ENCODE measurements around the gene PTPRU. TPM values are rescaled to one million over a fixed set of nuclear protein-coding genes. Genes with fewer than 3 reads are reported as not detected.

The PTPRU gene
- total and polyA plus RNA-seq, 2 of the 8 experiments (the other 6 are each of a cell fraction or from before 2014, with no cell fraction given) = 33.8 to 41.8 TPM

DNA sequence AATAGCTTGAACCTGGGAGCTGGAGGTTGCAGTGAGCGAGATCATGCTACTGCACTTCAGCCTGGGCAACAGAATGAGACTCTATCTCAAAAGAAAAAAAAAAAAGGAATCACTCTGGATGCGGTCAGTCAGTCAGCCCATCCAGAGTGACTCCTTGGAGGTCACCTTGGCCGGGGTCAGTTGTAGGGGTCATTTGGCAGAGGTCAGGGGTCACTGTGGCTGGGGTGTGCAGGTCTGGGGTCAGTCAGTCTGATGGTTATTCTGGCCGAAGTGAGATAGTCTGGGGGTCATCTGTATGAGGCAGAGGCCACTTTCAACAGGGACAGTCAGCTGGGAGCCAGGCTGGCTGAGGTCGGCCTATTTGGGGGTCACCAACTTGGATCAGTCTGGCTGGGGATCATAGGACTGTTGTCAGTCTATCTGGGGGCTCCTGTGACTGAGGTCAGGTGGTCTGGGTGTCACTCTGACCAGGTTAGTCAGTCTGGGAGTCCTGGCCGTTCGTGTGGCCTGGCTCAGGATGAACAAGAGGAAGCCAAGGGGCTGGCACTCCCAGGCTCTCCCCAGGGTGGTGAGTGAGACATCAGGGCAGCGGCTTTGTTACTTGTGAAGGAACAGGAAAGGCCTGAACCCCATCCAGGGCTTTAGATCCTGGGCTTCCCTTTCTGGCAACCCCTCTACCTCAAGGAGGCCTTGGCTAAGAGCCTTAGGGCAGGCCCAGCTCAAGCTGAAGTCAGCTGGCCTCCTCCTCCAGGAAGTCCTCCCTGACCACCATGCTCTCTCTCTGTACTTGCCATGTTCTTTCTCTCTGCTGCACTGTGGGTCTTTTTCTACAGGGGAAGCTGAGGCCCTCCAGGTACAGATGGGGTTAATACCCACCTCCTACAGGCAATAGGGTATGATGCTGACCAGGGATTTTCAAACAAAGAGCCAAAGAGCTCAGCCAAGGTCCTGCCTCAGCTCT lies 15.1 kb downstream of the PTPRU start (continued):
- TF ChIP-seq CTCF (IDR thresholded peaks at IDR 0.05; ENCODE audit: control extremely low read depth in 1 of 3, insufficient read depth in 1 of 3, low read depth in 1 of 3, low read length in 3 of 3) (no peak), CREB1 (IDR thresholded peaks at IDR 0.05) (no peak), BCL11A (IDR thresholded peaks at IDR 0.05; ENCODE audit: low read depth in 2 of 2, low read length in 2 of 2) (no peak), RBBP5 (IDR thresholded peaks at IDR 0.05; ENCODE audit: borderline replicate concordance, low read depth, low read length) (no peak), FOSL1 (IDR thresholded peaks at IDR 0.05; ENCODE audit: insufficient read depth, low read depth, low read length) (no peak), SUZ12 (IDR thresholded peaks at IDR 0.05; ENCODE audit: low read length) (no peak), ATF3 (IDR thresholded peaks at IDR 0.05; ENCODE audit: insufficient read depth, low read depth, low read length) (no peak), SP4 (IDR thresholded peaks at IDR 0.05; ENCODE audit: low read length) (no peak), SP1 (IDR thresholded peaks at IDR 0.05; ENCODE audit: low read depth, low read length) (no peak), EZH2 (IDR thresholded peaks at IDR 0.05; ENCODE audit: low read depth, low read length, severe bottlenecking) (no peak), EP300 (IDR thresholded peaks at IDR 0.05; ENCODE audit: borderline replicate concordance in 1 of 2, low read depth in 2 of 2, low read length in 2 of 2) (no peak)

All from H1 (cell line).